ENCODE data around the gene FARS2.

FARS2 gene

DNA sequence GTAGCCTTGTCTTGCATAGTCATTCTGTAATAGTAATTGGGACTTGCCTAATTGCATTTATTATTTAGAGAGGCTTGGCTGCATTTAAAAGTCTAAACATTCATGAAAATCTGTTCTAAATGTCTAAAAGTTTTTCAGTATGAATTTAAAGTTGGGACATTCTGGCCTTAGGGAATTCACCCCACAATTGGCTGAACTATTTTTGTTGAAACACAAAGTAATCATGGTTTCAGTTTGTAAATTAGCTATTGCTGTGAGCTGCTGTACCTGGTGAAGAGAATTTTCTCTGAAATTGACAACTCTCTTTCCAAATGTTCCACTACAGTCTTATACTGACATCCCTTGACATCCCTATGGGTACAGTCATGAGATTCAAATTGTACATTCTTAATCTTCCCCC lies 253.0 kb downstream of the FARS2 start:
- DNase-seq: no peak

- no peak for DNase-seq
Measured at GRCh38 chr6:5515200-5515599, 253.9 kb downstream of the FARS2 start.

GRCh38 chr6:5516036-5516435 lies 254.7 kb downstream of the FARS2 start:
- DNase-seq: no peak

DNA sequence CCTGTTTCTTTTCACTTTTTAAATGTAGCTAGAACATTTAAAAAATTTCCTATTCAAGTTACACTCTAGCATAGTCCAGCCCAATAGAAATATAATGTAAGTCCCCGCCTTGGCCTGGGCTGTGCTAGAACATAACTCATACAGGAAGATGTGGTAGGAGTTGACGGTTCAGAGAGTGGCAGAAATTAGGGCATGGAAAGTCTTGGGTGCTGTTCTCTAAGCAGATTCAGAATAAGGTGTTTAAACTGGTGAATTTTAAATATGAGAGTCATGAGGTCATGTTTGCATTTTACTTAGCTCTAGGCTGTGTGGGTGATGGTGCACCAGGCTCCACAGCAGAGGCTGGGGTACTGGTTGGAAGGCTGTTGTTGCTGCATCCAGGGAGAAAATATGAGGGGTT lies 256.5 kb downstream of the FARS2 start:
- peak; percentile 58 for DNase-seq

DNA sequence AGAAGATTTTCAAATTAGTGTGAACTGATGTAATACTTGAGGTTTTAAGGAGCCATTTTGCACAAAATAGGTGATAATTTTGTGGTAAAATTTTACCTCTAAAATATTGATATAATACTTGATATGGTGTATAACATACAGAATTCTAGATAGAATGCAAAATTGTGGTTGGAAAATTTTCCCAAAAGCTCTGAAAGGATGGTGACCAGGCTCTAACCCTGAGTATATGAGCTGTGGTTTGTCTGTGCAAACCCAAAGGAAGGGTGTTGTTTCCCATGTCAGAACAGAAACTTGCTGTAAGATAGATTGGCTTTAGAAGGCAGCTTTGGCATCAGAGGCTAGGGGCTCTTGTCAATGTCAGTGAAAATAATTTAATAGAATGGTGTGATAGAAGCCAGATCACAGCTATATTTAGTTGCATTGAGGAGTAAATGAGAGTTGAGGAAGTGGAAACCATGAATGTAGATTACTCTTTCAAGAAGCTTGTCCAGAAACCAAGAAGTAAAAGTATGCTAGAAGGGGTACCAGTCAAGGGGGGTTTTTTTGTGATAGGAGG lies 257.7 kb downstream of the FARS2 start:
- DNase-seq: no peak

DNA sequence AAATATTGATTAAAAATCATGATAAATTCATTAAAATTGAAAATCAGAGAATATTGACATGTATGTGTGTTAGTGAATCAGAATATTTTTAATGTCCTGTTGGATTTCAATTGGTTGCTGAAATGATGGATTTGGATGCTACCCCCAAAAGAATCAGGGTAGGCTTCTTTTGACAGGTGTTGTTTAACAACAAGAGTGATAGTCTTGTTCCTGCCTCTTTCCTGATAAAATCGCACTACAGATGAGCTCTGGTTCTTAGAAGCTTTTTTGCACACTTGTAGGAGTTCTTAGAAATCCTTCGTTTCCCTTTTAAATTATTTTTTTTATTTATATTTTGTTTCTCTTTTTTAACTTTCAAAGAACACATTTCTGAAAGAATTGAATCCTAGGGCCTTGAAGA lies 259.5 kb downstream of the FARS2 start:
- no peak for DNase-seq

- no peak for DNase-seq
Measured at GRCh38 chr6:5521322-5521721, 260.0 kb downstream of the FARS2 start.

DNA sequence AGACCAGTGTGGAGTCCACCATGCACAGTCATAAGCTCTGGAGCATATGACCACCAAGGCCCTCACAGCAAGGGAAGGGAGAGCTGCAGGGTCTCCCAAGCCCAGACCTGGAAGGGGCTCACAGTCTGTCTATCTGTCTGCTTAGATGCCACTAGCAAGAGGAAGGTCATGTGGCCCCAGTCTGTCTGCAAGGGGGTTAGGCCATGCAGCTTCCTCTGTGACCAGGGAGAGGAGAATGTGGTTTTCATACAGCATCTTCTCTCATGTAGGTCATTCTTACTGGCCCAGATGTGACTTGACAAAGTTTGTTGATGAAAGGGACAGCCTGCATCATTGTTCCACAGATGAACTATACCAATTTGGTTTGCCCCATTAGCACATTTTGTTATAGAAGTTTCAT lies 260.8 kb downstream of the FARS2 start:
- DNase-seq: no peak

DNA sequence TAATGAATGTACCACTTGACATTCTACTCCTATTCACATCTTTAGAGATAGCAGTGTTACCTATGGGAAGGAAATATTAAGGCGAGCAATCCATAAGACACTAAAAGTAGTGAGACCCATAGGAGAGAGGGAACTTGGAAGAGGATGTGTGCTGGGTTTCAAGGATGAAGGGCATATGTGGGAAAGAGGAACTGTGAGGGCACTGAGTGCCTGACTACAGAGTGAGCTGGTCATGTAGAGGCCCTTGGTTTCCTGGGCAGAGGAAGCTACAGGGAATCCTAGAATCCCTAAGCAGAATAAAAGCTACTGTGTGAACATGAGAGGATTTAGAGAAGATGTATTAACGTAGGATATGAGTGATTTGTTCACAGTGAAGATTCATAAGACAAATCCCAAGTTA lies 262.8 kb downstream of the FARS2 start:
- no peak for DNase-seq

DNA sequence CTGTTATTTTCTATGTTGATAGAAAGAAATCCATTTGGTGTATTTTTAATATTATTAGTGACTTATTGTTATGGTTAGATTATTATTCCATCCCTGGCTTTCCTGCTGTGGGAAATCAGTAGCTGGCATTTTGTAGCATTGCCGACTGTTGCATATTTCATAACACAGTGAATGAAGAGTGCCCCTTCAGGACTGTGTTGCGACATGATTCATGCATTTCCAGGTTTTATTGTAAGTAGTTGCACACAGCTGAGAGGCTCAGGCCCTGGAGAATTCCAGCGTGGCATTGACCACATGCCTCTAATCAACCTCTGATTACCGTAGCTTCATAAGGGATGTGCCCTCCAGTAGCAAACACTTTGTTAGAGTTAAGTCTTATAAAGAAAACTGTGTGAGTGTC lies 263.9 kb downstream of the FARS2 start:
- no peak for DNase-seq

DNA sequence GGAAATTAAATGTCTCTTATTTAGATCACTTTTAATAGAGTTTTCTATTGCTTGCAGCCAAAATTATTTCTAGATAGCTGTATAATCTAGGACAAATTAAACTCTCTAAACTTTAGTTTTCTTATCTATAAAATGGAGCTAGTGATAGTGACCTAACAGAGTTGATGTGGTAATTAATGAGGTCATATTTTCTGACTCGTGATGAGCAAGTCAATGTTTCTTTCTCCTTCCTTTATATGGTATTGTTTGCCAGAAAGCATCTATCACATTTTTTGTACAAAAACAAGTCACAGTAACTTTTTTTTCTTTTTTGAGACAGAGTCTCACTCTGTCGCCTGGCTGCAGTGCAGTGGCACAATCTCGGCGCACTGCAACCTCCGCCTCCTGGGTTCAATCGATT lies 267.7 kb downstream of the FARS2 start:
- no peak for DNase-seq

- no peak for DNase-seq
Measured at GRCh38 chr6:5529733-5530132, 268.4 kb downstream of the FARS2 start.

DNA sequence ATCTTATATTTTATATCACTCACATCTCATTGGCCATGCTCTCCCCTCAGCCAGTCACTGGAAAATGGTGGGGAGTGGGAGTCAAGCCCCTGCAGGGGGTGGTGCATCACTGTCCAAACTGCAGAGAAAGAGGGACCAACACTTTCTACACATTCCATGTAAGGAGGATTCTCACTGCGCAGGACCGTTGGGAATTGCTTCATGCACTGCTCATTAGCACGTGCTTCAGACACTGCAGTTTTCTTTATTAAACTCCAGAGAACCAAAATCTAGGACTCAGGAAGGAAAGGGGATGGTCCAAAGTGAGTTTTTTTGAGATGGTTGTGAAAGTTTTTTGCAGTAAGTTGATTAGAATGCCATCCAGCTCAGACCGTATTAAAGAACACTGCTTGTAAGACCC lies 269.8 kb downstream of the FARS2 start:
- DNase-seq: no peak

DNA sequence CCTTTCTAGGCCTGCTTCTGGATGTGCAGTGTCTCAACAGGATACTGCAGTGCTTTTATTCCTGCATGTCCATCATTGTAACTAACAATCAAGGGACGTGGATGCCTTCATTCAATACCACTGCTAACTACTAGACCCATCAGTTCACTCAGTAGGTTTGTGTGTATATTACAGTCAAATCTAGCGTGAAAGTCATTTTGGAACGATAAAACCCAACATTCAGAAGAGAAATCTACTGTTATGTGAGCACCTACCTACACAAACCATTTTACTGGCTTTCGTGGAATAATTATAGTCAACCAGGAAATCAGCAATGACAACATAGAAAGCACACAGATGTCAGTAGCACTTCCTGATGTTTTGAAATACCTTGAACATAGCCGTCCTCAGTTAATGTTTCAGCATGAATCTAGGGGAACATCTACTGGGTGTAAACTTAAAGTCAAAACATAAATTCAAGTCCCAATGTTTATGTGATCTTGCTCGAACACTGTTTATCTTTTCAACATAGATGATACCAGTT lies 270.6 kb downstream of the FARS2 start:
- DNase-seq: no peak

DNA sequence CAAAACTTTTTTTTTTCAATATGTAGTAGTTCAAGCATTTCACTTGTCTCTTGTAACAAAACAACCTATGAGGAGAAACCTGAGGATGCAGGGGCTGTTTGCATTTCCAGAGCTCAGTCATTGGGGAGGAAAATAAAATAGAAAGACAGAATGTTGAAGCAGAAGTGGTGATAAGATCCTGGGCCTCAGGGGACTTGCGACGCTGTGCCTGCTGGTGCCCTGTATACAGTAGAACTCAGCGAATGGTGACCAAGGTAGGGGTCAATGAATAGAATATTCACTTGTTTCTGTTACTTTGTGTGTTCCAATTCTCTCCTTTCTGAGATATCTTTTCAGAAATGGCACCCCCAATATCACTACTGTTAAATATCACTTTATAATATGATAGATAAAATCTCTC lies 271.6 kb downstream of the FARS2 start:
- DNase-seq: no peak

GRCh38 chr6:5534643-5535042 lies 273.3 kb downstream of the FARS2 start:
- no peak for DNase-seq

GRCh38 chr6:5536644-5537043 lies 275.3 kb downstream of the FARS2 start:
- DNase-seq: no peak

DNA sequence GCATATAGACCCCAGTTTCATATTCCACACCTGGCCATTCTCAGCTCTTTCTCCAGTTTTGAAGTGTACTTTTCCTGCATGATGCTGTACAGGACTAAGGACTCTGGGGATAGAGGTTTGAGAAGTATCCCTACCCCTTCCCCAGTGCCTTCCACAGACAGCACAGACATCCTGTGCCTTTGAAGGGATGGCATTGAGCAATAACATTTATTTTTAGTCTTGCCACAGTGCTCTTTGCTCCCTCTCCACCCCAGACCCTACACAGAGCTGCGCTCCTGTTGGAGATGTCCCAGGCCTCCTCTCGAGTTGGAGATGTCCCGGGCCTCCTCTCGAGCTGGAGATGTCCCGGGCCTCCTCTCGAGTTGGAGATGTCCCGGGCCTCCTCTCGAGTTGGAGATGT lies 275.8 kb downstream of the FARS2 start:
- no peak for DNase-seq

GRCh38 chr6:5537967-5538366 lies 276.7 kb downstream of the FARS2 start:
- no peak for DNase-seq

DNA sequence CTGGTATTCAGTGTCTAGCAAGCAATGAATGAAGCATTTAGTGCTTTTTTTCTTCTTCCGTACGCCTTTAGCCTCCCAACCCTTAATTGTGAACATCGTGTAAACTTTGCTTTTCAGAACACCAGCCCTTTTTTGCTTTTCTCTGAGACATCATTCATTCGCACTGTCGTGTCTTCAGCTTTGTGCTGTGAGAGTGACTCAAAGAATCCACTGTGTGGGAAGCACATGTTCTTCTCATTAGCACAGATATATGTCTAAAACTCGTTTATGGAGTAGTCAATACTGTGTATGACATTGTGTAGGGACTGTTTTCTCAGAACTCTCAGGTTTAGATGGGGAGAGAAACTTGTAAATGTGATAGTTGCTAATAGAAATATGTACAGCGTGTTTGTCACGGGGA lies 279.1 kb downstream of the FARS2 start:
- no peak for DNase-seq

GRCh38 chr6:5541025-5541424 lies 279.7 kb downstream of the FARS2 start:
- no peak for DNase-seq

- no peak for DNase-seq
Measured at GRCh38 chr6:5541751-5542432, 280.6 kb downstream of the FARS2 start.

GRCh38 chr6:5547556-5547955 lies 286.2 kb downstream of the FARS2 start:
- DNase-seq: no peak

GRCh38 chr6:5550631-5551030 lies 289.3 kb downstream of the FARS2 start:
- DNase-seq: no peak

DNA sequence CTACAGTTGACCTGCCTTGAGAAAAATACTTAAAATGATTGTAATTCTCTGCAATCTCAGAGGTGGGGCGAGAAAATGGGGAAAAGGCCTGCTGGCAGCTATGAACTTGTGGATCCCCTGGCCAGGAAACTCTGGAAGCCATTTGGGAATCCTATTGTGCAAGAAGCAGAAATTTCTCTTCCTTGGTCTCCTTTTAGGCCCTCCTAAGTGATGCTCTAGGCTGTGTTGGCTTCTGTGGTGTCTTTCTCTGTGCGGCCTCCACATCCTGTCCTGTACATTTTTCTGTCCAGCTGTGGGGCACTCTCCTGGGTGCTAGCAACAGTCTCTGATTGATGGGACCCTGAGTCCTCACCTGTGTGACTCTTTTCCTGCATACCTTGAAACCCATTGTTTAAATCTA lies 290.9 kb downstream of the FARS2 start:
- DNase-seq: no peak

Measured in stimulated activated CD4-positive, alpha-beta T cell treated with anti-CD3 and anti-CD28 coated beads, Interleukin-1b, Interleukin-23, amount 100 ng/mL, for 48 hours (primary cell).